ENCODE measurements around the gene CDC14C.

CDC14C gene

GRCh38 chr7:48976850-48977249 lies 52.5 kb downstream of the CDC14C start:
- no peak for DNase-seq

All from activated CD4-positive, alpha-beta T cell treated with anti-CD3 and anti-CD28 coated beads, Interleukin-2, amount 50 U/mL, for 4 hours (primary cell).